Astrocyte (in vitro differentiated cells and primary cell): ENCODE measurements around the gene ST6GALNAC4. TPM values are rescaled to one million over a fixed set of nuclear protein-coding genes. Genes with fewer than 3 reads are reported as not detected.

Source experiments
- DNase-seq: peaks from one replicate; pipeline ENCODE4 v3.0.0-alpha.2; 2010; ENCODE audit warnings: low read depth
- FAIRE-seq: peaks from 2 replicates; lab custom pipeline; 2011; peaks lifted over from hg19 to GRCh38; lab: Jason Lieb, UNC
- H2AFZ ChIP-seq: 2 replicates; pipeline ENCODE4 v1.6.0; 2012; ENCODE audit warnings: low read depth, low read length, inconsistent platforms
- H3K27ac ChIP-seq: 2 replicates; pipeline ENCODE4 v1.5.1; 2011; ENCODE audit warnings: low read depth, low read length, inconsistent platforms
- H3K27me3 ChIP-seq: 2 replicates; pipeline ENCODE4 v1.6.0; 2011; ENCODE audit warnings: low read length, inconsistent platforms; ENCODE audit not compliant: insufficient read depth
- H3K36me3 ChIP-seq: 2 replicates; pipeline ENCODE4 v1.5.1; 2011; ENCODE audit warnings: low read length, inconsistent platforms; ENCODE audit not compliant: insufficient read depth
- H3K4me1 ChIP-seq: 2 replicates; pipeline ENCODE4 v1.5.1; 2011; ENCODE audit warnings: low read length, inconsistent platforms; ENCODE audit not compliant: insufficient read depth
- H3K4me2 ChIP-seq: 2 replicates; pipeline ENCODE4 v1.6.0; 2012; ENCODE audit warnings: low read length, inconsistent platforms
- H3K4me3 ChIP-seq: 2 replicates; pipeline ENCODE4 v1.5.1; 2011; ENCODE audit warnings: low read depth, mild to moderate bottlenecking, low read length, inconsistent platforms; ENCODE audit not compliant: insufficient read depth
- H3K79me2 ChIP-seq: 2 replicates; pipeline ENCODE4 v1.6.0; 2012; ENCODE audit warnings: mild to moderate bottlenecking, low read length, inconsistent platforms; ENCODE audit not compliant: insufficient read depth
- H3K9ac ChIP-seq: 2 replicates; pipeline ENCODE4 v1.6.0; 2012; ENCODE audit warnings: mild to moderate bottlenecking, low read length, inconsistent platforms
- H3K9me3 ChIP-seq: 2 replicates; pipeline ENCODE4 v1.5.1; 2012; ENCODE audit warnings: low read depth, mild to moderate bottlenecking, low read length, inconsistent platforms; ENCODE audit not compliant: insufficient read depth
- H4K20me1 ChIP-seq: 2 replicates; pipeline ENCODE4 v1.6.0; 2012; ENCODE audit warnings: low read length, inconsistent platforms; ENCODE audit not compliant: insufficient read depth
- H3K27ac Mint-ChIP-seq: one replicate; pipeline ENCODE4 v1.8.0; 2021; ENCODE audit warnings: mild to moderate bottlenecking, mixed read lengths; ENCODE audit not compliant: unreplicated experiment
- H3K27me3 Mint-ChIP-seq: one replicate; pipeline ENCODE4 v1.8.0; 2021; ENCODE audit warnings: low read depth, mixed read lengths; ENCODE audit not compliant: unreplicated experiment
- H3K36me3 Mint-ChIP-seq: one replicate; pipeline ENCODE4 v1.8.0; 2021; ENCODE audit warnings: low read depth, mixed read lengths; ENCODE audit not compliant: unreplicated experiment
- H3K4me1 Mint-ChIP-seq: one replicate; pipeline ENCODE4 v1.8.0; 2021; ENCODE audit warnings: low read depth, mixed read lengths; ENCODE audit not compliant: unreplicated experiment
- H3K4me3 Mint-ChIP-seq: one replicate; pipeline ENCODE4 v1.8.0; 2021; ENCODE audit warnings: mild to moderate bottlenecking, moderate library complexity, mixed read lengths; ENCODE audit not compliant: unreplicated experiment
- H3K9me3 Mint-ChIP-seq: one replicate; pipeline ENCODE4 v1.8.0; 2021; ENCODE audit warnings: mild to moderate bottlenecking, mixed read lengths; ENCODE audit not compliant: unreplicated experiment
- EZH2 ChIP-seq: IDR thresholded peaks from 2 replicates; pipeline ENCODE4 v1.6.1; 2012; ENCODE audit warnings: mild to moderate bottlenecking, low read length, inconsistent platforms; ENCODE audit not compliant: insufficient read depth
- total RNA-seq: library from RNA; stranded (reverse); gene quantifications from 2 replicates; pipeline ENCODE4 v1.2.1, GENCODE V29; 2021
- TF ChIP-seq, protein P1 (sequence below): IDR thresholded peaks from 2 replicates; pipeline ENCODE4 v1.5.1; 2011; ENCODE audit warnings: low read depth, mild to moderate bottlenecking, inconsistent platforms, low read length, moderate library complexity; ENCODE audit not compliant: insufficient read depth

Gene ST6GALNAC4
- total RNA-seq, 1 donor from 2014 or later, result 14.5 TPM

DNA sequence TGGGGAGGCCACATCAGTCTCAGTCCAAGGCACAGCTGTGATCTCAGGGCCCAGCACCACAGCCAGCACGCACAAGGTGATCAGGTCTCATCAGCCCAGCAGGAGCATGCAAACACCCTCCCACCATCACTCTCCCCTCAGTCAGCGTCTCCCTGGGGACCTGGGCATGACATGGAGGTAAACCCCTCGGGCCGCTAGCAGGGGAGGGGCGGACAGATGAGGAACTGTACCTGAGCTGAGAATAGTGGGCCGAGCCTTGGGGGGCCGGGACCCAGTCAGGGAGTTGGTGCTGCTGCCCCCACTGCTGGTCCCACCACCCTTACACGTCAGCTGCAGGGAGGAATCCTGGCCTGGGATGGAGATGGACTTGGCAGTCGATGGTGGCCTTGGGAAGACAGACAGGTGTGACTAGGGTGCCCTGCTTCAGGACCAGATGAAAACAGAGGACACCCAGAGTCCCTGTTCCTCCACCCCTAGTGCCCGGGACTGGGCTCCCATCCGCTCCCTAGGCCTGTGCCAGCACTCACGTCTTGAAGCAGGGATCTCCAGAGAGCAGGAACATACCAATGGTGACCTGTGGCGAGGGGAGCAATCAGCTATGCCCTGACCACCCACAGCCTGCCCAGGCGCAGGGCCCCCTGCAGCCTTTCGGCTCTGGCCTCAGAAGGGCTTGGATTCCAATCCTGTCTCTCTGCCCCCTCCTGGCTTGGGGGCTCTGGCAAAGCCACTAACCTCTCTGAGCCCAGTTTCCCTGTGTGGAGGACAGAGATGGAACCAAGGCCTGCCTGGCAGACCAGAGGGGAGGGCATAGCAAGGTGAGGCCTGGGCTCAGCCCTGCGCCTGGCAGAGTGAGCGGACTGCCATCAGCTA is 31.2 kb upstream of the ST6GALNAC4 start:
- no peak overlapping the region for H3K4me3 ChIP-seq
- TF ChIP-seq, protein P1, sequence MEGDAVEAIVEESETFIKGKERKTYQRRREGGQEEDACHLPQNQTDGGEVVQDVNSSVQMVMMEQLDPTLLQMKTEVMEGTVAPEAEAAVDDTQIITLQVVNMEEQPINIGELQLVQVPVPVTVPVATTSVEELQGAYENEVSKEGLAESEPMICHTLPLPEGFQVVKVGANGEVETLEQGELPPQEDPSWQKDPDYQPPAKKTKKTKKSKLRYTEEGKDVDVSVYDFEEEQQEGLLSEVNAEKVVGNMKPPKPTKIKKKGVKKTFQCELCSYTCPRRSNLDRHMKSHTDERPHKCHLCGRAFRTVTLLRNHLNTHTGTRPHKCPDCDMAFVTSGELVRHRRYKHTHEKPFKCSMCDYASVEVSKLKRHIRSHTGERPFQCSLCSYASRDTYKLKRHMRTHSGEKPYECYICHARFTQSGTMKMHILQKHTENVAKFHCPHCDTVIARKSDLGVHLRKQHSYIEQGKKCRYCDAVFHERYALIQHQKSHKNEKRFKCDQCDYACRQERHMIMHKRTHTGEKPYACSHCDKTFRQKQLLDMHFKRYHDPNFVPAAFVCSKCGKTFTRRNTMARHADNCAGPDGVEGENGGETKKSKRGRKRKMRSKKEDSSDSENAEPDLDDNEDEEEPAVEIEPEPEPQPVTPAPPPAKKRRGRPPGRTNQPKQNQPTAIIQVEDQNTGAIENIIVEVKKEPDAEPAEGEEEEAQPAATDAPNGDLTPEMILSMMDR, result no peak
- no peak for TF ChIP-seq EZH2
- H3K79me2 ChIP-seq, result no peaks in the 10 kb centered on the region
- no peak overlapping the region for H3K4me3 Mint-ChIP-seq
- no peak overlapping the region for H3K9ac ChIP-seq
- FAIRE-seq, result no peak
- H3K36me3 ChIP-seq, result no peaks in the 10 kb centered on the region
- no peak overlapping the region for H3K27ac ChIP-seq
- H3K27ac Mint-ChIP-seq, result no peak overlapping the region
- no peaks in the 10 kb centered on the region for H3K9me3 ChIP-seq
- H3K4me1 Mint-ChIP-seq, result peaks cover 2% of the 10 kb centered on the region
- H3K27me3 Mint-ChIP-seq, result no peaks in the 10 kb centered on the region
- DNase-seq, result no peak
- H3K27me3 ChIP-seq, result no peaks in the 10 kb centered on the region
- no peaks in the 10 kb centered on the region for H3K9me3 Mint-ChIP-seq
- H4K20me1 ChIP-seq, result peaks cover 35% of the 10 kb centered on the region
- peaks cover 2% of the 10 kb centered on the region for H3K36me3 Mint-ChIP-seq
- no peak overlapping the region for H3K4me2 ChIP-seq
- H3K4me1 ChIP-seq, result peaks cover 7% of the 10 kb centered on the region
- no peak overlapping the region for H2AFZ ChIP-seq

DNA sequence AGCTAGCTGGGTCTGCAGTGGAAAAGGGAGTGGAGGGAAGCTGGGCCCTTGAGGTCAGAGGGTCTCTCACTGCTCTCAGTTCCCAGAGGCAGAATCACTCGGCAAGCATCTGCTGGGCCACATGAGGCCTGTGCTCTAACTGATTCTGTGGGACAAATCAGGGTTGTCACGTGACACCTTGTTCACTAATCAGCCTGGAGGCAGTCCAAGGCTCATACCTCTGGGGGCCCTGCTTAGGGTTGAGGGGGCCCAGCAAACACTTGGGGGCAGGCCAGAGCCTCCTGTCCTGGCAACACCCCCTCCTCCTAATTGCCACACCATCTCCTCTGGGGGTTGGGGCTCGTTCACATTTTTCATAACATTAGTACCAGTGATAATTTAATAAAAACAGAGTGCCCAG is 29.9 kb upstream of the ST6GALNAC4 start:
- Mint-ChIP-seq H3K9me3 (no peaks in the 10 kb centered on the region), H3K27me3 (no peaks in the 10 kb centered on the region), H3K4me1 (peaks cover 2% of the 10 kb centered on the region), H3K4me3 (no peak overlapping the region), H3K27ac (no peak overlapping the region), H3K36me3 (peaks cover 5% of the 10 kb centered on the region)
- Histone ChIP-seq H3K9me3 (no peaks in the 10 kb centered on the region), H3K4me2 (no peak overlapping the region), H3K4me3 (no peak overlapping the region), H4K20me1 (peaks cover 25% of the 10 kb centered on the region), H3K27ac (no peak overlapping the region), H3K36me3 (no peaks in the 10 kb centered on the region), H3K79me2 (no peaks in the 10 kb centered on the region), H2AFZ (no peak overlapping the region), H3K27me3 (no peaks in the 10 kb centered on the region), H3K4me1 (peaks cover 5% of the 10 kb centered on the region), H3K9ac (no peak overlapping the region)
- DNase-seq (no peak), FAIRE-seq (no peak)
- TF ChIP-seq, protein P1, result no peak
- TF ChIP-seq EZH2, result no peak

GRCh38 chr9:127945942-127946341 is 29.1 kb upstream of the ST6GALNAC4 start:
- no peak overlapping the region for H3K27ac Mint-ChIP-seq
- no peak overlapping the region for H3K27ac ChIP-seq
- no peak for FAIRE-seq

More at GRCh38 chr9:127945942-127946341, 29.1 kb upstream of the ST6GALNAC4 start:
- no peak overlapping the region for H3K9ac ChIP-seq
- Mint-ChIP-seq H3K36me3 (peaks cover 5% of the 10 kb centered on the region), H3K4me3 (no peak overlapping the region), H3K4me1 (peaks cover 2% of the 10 kb centered on the region), H3K9me3 (no peaks in the 10 kb centered on the region), H3K27me3 (no peaks in the 10 kb centered on the region)
- no peak overlapping the region for H3K4me3 ChIP-seq
- TF ChIP-seq EZH2, result no peak
- H3K79me2 ChIP-seq, result no peaks in the 10 kb centered on the region
- no peaks in the 10 kb centered on the region for H3K36me3 ChIP-seq
- H3K4me2 ChIP-seq, result no peak overlapping the region
- H4K20me1 ChIP-seq, result peaks cover 21% of the 10 kb centered on the region
- no peaks in the 10 kb centered on the region for H3K27me3 ChIP-seq
- no peak overlapping the region for H2AFZ ChIP-seq
- H3K4me1 ChIP-seq, result peaks cover 4% of the 10 kb centered on the region
- H3K9me3 ChIP-seq, result no peaks in the 10 kb centered on the region
- DNase-seq, result no peak
